HG03097 (cell line): ENCODE data around the gene DNAH12.
A peak's percentile ranks its signal among the peaks of the same experiment; 100 is the strongest.

Experiments
- ATAC-seq: cut with Tn5 transposase; IDR thresholded peaks from one replicate; pipeline ENCODE4 v1.9.1; 2021; ENCODE audit not compliant: unreplicated experiment, low FRiP score

Gene DNAH12, protein sequence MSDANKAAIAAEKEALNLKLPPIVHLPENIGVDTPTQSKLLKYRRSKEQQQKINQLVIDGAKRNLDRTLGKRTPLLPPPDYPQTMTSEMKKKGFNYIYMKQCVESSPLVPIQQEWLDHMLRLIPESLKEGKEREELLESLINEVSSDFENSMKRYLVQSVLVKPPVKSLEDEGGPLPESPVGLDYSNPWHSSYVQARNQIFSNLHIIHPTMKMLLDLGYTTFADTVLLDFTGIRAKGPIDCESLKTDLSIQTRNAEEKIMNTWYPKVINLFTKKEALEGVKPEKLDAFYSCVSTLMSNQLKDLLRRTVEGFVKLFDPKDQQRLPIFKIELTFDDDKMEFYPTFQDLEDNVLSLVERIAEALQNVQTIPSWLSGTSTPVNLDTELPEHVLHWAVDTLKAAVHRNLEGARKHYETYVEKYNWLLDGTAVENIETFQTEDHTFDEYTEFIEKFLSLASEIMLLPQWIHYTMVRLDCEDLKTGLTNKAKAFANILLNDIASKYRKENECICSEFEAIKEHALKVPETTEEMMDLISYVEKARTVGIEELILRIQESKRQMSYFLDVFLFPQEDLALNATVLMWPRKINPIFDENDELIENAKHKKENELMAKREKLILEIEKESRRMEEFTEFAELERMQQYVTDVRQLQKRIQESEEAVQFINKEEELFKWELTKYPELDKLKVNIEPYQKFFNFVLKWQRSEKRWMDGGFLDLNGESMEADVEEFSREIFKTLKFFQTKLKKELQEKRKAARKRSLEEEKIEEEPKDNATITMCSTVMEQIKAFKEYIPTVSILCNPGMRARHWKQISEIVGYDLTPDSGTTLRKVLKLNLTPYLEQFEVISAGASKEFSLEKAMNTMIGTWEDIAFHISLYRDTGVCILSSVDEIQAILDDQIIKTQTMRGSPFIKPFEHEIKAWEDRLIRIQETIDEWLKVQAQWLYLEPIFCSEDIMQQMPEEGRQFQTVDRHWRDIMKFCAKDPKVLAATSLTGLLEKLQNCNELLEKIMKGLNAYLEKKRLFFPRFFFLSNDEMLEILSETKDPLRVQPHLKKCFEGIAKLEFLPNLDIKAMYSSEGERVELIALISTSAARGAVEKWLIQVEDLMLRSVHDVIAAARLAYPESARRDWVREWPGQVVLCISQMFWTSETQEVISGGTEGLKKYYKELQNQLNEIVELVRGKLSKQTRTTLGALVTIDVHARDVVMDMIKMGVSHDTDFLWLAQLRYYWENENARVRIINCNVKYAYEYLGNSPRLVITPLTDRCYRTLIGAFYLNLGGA (N-terminal part only)

DNA sequence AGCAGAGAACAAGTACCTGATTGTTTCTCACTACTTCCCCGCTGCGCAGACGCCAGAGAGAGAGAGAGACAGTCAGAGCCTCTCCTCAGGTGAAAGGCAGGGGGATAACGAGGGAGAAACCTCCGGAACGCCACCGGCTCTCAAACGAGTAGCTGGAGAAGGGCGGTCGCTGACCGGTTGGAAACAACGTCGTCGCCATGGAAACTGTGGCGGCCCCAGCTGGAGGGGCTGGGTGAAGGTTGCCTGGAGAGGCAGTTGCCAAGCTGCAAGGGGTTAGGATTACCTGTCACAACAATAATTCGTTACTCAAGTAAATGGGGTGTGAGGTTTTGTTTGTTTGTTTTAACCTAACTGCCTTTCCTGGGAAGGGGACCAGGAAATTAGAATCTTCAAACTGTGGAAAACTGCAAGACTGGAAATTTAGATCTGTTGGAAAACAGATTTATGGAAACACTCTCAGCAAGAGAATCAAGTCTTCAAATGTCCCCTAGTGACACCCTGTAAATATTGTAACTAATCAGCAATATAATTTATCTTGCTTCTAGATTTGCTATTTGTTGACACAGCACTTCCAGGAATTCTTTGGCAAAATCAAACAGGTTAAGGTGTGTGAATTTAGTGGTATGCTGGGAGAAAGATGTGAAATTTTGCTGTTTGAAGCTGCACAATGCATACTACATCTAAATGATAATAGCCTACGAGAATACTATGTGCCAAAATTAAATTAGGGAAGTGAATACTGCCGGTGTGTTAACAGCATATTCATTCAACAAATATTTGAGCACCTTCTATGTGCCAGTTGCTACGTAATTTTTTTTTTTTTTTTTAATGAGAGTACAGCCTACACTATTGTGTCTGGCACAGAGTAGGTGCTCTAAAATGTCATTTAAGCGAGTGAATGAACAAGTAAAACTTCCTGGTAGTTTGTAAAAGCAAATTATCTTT, at the start of gene DNAH12:
TSS of gene DNAH12 (minus strand) at position 164 of the 945 bp plus-strand sequence. CDS start 1,474 bp downstream, outside the sequence.
- ATAC-seq = no peak

DNA sequence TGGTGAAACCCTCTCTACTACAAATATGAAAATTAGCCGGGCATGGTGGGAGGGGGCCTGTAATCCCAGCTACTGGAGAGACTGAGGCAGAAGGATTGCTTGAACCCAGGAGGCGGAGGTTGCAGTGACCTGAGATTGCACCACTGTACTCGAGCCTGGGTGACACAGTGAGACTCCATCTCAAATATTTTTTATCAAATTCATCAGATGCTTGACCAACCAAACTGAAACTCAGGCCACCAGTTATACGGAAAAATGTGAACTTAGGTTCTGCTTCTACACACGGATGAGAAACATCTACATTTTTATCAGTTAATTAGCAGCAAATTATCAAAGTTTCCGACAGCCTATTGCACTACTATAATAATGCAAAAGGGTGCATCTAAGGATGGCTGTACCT, 48.2 kb upstream of the DNAH12 start:
- ATAC-seq = no peak

DNA sequence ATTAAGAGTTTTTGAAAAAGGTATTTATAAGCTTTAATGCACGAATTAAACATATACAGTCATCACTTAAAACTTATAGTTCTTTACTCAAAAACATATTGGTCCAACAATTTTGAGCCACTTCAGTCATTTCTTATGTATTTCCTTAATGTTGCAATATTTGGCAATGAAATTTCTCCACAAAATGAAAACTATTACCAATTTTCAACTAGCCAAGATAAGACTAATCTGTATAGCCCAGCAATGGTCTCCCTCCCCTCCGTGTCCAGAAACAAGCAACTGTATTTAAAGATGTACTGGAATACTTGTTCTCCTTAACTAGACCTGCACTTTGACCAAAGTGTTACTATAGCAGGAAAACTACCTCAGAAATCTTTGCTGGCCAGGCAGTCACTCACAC, 43.8 kb upstream of the DNAH12 start:
- ATAC-seq = no peak

DNA sequence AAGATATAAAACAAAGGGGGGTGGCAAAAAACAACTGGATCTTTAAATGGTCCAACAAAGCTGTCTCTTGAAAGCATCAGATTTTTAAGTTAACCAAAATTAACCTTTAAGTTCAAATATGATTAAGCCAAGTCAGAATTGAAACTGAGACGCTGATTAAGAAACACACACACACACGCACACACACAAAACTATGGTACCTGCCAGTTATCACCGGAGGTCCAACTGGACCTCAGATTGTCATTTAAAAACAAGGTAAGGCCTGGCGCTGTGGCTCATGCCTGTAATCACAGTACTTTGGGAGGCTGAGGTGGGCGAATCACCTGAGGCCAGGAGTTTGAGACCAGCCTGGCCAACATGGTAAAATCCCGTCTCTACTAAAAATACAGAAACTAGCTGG, 42.6 kb upstream of the DNAH12 start:
- ATAC-seq = no peak

DNA sequence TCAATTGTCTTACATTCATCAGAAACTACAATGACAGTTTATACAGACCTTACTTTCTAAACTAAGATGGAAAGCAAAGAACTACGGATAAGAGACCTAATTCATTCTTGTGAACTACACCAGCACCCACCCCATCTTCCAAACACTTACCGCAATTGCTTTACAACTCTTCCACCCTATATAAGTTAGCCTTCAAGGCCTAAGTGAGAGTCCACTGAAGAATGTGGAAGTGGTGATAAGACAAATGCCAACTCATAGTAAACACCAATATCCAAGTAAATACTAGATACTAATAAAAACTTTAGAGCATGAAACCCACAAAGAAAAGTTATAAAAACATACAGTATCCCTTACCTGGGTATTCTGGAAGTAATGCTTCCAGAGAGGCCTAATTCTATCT, 39.4 kb upstream of the DNAH12 start:
- no peak for ATAC-seq

DNA sequence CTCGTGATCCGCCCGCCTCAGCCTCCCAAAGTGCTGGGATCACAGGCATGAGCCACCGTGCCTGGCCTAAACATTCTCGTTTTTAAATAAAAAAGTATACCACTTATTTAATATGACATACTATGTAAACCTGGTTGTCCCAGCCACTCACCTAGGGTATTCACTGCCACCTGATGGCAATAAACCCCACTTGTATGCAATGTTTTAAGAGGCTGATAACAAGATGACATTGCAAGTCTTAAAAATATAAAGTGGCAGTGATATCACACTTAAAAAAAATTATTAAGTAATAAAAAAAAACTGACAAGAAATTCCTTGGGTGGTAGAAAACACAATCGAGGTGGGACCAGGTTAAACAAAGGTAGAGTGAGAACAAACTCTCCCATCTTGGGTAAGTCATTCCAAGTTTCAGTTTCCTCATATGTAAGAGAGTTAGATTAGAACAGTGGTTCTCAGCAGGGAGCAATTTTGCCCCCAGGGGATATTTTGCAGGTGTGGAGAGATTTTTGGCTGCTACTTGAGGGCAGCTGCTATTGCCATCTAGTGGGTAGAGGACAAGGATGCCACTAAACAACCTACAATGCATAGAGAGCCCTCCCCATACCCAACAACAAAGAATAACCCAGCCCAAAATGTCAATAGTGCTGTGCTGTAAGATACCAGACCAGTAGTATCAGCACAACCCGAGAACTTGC, 38.5 kb upstream of the DNAH12 start:
- ATAC-seq = no peak

DNA sequence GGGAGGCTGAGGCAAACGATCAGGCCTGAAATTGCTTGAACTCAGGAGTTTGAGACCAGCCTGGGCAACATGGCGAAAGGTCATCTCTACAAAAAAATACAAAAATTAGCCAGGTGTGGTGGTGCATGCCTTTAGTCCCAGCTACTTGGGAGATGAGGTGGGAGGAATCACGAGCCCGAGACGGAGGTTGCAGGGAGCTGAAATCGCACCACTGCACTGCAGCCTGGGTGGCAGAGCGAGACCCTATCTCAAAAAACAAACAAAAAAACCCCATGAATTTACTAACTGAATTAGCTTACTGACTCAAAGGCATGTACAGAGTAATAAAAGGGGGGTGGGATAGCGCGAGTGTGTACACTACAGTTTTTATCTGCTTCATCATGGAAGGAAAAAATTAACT, 33.7 kb upstream of the DNAH12 start:
- no peak for ATAC-seq

DNA sequence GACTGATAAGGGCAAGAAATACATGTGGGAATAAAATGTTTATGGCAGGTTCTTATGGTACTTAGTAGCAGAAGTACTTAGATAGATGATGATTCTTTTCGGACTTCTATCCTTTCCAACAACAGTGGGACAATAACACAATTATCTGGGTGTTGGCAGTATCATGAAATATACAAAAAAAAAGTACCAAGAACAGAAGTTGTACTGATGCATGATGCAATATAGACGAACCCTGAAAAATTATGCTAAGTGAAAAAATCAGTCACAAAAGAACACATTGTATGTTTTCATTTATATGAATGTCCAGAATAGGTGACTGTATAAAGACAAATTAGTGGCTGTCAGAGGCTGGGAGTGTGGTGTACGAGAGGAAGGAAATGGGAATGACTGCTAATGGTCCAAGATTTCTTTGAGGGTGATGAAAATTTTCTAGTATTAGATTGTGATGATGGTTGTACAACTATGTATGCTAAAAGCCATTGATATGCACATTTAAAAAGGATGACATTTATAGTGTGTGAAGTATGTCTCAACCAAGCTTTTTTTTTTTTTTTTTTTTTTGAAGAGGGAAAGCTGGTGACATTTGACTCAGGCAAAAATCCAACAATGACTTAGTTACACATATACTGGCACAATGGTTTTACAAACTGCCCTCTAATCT, 32.0 kb upstream of the DNAH12 start:
- ATAC-seq = no peak

DNA sequence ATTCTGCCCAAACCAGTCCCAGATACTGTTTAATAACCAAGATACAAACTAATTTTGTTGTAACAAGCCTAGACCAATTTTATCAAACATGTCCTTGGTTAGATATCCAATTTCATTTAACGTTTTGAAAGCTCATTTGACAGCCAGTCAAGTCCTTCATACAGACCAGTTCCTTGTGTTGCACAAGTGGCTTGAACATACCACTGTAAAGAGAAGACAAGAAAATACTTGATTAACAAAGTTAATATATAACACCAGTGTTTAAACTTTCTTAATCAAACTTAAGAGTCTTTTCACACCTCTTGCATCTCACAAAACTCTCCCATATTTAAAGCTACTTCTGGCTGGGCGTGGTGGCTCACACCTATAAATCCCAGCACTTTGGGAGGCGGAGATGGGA, 28.0 kb upstream of the DNAH12 start:
- no peak for ATAC-seq

DNA sequence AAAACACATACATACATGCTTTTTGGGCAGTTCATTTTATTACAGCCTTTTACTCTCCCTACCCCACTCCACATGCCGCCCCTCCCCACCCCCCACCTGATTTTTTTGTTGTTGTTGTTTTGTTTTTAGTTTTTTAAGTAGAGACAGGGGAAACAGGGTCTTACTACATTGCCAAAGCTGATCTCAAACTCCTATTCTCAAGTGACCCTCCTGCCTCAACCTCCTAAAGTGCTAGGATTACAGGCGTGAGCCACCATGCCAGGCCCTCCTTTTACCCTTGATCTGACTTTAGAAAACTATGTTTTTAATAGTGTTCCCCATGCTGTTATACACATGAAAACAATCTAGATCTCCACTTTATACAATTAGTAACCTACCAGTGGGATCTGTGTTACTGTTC, 26.7 kb upstream of the DNAH12 start:
- ATAC-seq = no peak

DNA sequence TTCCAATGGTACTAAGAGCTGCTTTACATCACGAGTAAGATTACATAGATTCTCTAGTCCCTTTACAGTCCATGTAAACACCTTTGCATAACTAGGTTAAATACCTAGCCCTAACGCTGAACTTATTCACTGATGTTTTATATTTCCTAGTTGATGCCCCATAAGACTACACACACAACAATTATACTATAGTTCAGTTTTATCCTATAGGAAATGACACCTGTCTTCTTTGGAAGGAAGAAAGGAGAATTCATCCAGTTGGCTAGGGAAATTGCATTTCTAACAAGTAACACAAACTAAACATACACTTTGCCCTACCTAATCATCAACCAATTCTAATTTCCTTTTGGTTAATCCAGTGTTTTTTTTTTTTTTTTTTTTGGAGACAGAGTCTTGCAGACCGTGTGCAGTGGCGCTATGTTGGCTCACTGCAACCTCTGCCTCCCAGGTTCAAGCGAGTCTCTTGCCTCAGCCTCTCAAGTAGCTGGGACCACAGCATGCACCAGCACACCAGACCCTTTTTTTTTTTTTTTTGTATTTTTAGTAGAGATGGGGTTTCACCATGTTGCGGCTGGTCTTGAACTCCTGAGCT, 25.8 kb upstream of the DNAH12 start:
- no peak for ATAC-seq

DNA sequence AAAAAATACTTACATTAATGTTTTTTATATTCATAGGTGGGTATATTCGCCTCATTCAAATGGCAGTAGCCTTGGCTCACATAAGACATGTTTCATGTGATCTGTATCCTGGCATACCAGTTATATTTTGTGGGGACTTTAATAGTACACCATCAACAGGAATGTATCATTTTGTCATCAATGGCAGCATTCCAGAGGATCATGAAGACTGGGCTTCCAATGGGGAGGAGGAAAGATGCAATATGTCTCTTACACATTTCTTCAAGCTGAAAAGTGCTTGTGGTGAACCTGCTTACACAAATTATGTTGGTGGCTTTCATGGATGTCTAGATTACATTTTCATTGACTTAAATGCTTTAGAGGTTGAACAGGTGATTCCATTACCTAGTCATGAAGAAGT, 15.4 kb upstream of the DNAH12 start:
- ATAC-seq = no peak

DNA sequence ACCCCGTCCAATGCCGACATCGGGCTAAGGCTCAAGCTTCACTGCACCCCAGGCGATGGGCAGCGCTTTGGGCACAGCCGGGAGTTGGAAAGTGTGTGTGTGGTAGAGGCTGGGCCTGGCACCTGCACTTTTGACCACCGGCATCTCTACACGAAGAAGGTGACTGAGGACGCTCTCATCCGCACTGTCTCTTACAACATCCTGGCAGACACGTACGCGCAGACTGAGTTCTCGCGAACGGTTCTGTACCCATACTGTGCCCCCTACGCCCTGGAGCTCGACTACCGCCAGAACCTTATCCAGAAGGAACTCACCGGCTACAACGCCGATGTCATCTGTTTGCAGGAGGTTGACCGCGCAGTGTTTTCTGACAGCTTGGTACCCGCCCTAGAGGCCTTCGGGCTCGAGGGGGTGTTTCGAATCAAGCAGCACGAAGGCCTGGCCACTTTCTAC, 13.0 kb upstream of the DNAH12 start:
- ATAC-seq = no peak

DNA sequence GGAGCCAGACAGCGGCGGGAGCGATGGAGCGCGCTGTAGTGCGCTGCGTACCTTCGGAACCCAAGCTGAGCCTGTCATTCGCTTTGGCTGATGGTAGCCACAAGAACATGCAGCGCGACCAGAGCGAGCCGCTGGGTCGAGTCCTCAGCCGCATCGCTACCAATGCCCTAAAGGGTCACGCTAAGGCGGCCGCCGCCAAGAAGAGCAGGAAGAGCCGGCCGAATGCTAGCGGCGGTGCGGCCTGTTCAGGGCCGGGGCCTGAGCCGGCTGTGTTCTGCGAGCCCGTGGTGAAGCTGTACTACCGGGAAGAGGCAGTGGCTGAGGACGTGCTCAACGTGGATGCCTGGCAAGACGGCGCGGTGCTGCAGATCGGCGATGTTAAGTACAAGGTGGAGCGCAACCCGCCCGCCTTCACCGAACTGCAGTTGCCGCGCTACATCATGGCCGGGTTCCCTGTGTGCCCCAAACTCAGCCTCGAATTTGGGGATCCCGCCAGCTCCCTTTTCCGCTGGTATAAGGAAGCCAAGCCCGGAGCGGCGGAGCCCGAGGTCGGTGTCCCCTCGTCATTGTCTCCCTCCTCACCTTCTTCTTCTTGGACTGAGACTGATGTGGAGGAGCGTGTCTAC, 12.4 kb upstream of the DNAH12 start:
- peak; percentile 29 for ATAC-seq

DNA sequence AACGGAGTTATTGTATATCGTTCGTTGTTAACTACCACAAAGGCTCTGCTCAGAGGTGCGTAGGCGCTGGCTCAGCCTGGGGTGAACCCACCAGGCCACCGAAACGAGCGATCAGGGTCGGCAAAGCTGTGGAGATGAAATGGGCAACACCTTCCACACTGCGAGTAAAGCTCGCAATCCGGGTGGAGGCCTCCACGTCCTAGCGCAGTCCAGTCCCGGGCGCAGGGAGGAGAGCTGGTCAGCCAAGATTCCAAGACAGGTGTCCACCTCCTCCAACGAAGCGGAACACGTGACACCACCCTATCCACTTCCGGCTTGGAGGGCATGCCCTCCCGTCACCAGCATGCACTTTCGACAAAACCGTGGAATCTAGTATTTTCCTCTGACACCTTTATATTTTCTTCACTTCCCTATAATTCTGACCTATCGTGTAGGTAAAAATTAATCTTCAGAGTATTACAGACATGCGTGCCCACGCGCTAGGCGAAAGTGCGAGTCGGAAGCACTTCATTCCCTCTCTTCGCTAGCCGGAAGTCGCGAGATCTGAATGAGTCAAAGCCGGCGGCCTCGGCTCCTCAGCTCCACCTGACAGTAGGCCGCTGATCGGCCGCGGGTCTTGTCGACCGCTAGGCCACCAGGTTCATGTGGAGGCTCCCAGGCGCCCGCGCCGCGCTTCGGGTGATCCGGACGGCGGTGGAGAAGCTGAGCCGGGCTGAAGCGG, 11.8 kb upstream of the DNAH12 start, which contains the start of gene PDE12:
TSS of gene PDE12 (plus strand) at position 537 of the 721 bp plus-strand sequence. CDS start at position 643, 106 bp downstream.
- peak; percentile 79 for ATAC-seq

DNA sequence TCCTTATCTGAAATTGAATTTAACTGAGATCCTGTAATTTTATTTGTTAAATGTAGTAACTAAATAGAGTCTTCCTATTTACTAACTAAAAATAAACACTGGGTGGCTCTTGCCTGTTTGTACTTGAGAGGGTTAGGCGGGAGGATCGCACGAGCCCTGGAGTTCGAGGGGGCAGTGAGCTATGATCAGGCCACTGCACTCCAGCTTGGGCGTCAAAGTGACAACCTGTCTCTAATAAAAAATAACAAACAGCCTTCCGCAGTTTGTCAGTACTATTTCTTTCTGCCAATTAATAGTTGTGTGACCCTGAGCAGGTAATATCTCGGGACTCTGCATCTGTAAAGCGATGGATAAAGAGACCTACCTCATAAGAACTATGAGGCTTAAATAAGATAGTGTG, 11.2 kb upstream of the DNAH12 start:
- no peak for ATAC-seq

DNA sequence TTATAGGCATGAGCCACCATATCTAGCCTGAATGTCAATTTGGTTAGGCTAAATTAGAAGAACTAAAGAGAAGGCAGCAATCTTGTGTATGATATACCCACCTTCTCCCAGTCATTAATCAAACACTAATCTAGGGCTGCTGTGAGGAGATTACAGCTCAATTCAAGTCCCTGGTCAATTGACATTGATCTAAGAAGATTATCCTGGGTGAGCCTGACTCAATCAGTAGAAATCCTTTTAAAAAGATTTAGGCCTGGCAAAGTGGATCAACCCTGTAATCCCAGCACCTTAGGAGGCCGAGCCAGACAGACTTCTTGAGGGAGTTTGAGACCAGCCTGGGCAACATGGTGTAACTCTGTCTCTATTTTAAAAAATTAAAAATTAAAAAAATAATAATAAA, 2.5 kb upstream of the DNAH12 start:
- no peak for ATAC-seq
